GM21576 (cell line): ENCODE results near the gene MRPL49.
"Not testable (repeated sequence)": the region's sequence is repeated elsewhere in the genome, so short reads cannot be mapped to it uniquely, and the experiment has no call there.

Experiments used
- ATAC-seq: cut with Tn5 transposase; IDR thresholded peaks from one replicate; pipeline ENCODE4 v1.9.1; 2021; ENCODE audit warnings: mild to moderate bottlenecking, moderate library complexity; ENCODE audit not compliant: unreplicated experiment

Gene MRPL49

DNA sequence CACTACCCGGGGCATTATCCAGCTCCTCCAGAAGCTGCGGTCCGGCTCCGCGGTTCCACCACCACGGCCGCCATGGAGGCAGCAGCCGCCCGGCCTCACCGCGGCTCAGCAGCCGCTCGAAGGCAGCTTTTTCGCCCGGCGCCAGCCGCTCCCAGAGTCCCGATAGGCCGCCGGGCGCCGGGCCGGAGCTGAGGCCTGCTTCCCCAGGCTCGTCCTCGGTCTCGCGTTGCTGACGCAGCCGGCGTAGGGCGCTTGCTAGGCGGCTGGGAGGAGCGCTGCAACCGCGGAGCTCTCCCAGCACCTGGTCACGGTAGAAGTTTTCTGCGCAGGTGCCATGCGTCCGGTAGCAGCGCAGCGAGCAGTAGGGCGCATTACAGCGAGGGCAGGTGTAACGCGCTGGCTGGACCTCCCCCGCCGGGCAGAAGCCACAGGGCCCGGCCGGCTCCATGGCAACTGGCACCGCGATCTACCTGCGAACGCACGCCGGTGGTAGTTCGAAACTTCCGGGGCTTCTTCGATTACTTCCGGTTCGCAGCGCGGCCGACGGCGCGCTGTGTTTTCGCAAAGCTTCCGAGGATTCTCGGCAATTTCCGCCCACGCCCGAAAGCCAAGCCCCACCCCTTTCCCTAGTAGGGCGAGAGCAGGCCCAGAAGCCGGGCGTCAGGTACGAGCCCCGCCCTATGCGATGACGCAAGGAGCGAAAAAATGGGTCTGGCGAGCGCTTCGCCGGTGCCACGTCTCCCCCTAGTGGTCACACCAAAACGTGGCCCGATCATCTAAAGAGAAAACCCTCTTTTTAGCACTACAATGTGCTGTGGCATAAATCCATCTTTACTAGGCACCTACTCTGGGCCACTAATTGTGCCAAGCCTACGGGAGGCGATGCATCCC is 4.7 kb upstream of the MRPL49 start, which contains the start of gene ZNHIT2:
TSS of gene ZNHIT2 (minus strand) at position 496 of the 891 bp plus-strand sequence. CDS start at position 448, 48 bp downstream.
- peak; percentile 52 for ATAC-seq

GRCh38 chr11:65118097-65118837 is 3.9 kb upstream of the MRPL49 start:
- no peak for ATAC-seq

- not testable (repeated sequence) for ATAC-seq
Observed at GRCh38 chr11:65118891-65119669, 3.0 kb upstream of the MRPL49 start.

DNA sequence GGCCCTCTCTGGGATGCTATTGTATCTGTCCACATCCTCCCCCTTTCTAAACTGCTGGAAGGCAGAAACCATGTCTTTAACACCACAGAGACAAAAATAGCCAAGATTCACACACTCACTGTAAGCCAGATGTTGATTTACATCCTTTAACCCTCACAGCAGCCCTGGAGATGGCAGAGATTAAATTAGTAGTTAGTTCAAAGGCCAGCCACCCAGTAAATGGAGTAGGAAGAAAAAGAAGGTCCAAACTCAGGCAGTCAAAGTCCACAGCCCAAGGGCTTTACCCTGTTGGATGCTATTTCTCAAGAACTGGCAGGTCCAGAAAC is 2.5 kb upstream of the MRPL49 start:
- no peak for ATAC-seq

DNA sequence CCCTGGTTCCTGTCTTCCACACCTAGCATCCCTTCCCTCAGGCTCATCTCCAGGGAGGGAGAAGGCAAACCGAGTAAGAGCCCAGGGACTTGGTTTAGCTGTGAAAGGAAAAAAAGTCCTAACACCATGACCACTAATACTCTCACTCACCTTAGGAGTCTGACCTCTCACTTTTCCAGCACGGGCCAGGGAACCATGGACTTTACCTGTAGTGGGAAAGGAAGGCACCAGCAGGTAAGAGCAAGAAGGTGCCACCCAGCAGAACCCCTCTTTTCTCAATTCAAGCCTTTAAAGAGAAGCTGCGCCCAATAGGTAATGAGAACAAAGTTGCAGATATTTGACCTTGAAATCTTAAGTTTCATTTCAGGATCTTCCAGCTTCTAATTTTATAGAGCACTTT is 1.3 kb upstream of the MRPL49 start:
- ATAC-seq, result no peak

DNA sequence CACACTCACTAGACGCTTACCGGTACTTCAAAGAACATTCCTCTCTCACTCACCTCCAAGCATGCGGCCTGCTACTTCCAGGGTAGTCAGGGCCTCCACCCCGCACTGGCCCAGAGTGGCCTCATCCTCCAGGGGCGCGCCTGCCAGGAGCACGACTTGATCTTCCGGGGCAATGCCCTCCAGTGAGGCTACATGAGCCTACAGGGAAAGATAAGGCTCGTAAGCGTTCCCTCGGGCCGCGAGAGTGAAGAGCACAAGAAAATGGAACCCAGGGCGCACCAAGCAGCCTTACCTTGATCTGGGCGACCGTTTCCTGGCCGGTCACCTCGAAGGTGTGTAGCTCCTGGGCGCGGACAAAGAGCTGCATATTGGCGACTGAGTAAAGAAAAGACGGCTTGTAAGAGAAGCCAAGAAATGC is 665 bp upstream of the MRPL49 start:
- no peak for ATAC-seq

- no peak for ATAC-seq
Observed at GRCh38 chr11:65124480-65125196, 2.5 kb downstream of the MRPL49 start.

GRCh38 chr11:65125197-65126056 is 3.3 kb downstream of the MRPL49 start:
- no peak for ATAC-seq

DNA sequence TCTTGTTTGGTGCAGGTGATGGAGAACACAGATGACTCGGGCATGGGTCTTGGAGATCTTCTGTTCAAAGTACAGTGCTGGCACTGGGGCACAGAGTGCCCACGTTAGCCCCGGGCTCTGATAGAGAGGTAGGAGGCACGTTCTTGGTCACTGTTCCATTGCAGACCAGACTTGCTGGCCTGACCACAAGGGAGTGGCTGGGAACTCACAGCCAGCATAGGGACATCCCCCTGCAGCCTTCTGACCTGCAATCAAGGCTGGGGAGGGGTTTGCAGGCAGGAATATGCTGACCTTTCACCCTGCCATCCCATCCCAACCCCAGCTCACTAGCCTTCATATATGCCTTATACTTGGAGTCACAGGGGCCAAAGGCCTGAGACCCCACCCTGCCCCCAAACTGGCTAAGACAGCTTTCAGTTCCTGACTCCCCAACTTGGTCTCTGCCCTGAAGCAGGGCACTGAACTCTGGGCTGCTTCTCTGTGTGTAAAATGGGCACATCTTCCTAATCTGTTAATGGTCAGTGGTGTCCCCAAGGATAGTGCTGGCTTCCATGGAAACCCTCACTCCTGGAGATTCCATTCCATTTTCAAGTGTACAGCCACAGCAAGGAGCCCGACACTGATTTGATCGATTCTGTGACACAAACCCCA is 4.6 kb downstream of the MRPL49 start:
- no peak for ATAC-seq

- ATAC-seq, result no peak
Observed at GRCh38 chr11:65127473-65128181, 5.5 kb downstream of the MRPL49 start.

- no peak for ATAC-seq
Observed at GRCh38 chr11:65128182-65129145, 6.3 kb downstream of the MRPL49 start.

DNA sequence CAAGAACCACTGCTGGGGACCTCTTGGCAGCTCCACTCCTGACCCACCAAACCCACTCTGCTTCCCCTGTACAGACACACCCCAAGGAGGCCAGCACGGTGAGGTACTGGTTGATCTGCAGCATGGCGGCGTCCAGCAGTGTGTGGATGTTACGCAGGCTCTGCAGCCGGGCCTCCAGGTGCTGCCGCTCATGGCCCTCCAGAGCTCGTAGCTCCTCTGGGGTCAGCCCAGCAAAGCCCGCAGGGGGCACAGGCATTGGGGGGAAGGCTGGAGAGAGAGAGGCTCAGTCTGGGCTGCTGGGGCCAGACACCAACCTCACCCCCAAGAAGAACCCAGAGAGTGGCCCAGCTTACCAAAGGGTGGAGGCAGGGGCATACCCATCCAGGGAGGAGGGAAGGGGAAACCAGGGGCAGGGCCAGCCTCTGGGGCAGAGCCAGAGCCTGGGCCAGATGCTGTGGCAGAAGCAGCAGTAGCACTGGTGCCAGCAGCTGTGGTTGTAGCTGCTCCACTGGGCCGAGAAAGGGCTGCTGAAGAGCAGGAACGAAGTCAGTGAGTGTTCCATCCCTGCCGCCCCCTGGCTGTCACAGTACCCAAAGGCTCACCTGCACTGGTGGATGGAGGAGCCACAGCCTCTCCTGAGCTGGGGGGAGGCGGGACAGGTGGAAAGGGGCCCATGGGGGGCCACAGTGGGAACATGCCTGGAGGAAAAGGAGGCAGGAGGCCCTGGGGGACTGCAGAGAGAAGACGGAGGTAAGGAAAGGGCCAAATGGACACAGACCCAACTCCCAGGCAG is 7.7 kb downstream of the MRPL49 start:
- ATAC-seq, result no peak

DNA sequence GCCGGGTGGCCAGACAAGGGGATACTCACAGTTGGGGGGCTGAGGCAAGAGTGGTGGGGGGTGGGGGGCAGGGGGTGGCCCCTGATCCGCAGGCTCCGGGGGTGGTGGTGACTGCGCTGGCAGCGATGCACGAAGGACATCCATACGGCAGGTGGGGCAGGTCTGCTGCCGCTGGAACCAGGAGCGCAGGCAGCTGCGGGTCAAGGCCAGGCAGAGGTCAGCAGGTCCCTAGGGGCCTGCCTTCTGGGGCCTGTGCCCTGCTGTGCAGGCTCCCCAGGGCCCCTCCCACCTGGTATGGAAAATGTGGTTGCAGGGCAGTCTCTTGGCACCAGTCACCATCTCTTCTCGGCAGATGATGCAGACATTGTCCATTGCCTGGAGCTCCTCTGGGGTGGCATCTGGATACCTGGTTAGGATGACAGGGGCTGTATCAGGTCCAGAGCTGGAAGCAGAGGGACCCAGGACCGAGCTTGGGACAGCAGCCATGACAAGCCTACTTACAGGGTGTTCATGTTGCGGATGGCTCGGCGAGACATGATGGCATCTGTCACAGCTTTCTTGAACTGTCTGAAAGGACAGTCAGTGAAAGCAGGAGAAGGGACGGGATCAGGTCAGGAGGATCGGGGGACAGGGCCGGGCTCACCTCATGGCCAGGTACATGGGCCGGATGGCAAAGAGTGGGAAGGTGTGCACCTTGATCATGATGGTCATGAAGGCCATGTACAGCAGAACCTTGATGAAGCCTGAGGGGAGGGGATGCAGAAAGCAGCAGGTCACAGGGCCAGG is 8.7 kb downstream of the MRPL49 start:
- ATAC-seq, result no peak

DNA sequence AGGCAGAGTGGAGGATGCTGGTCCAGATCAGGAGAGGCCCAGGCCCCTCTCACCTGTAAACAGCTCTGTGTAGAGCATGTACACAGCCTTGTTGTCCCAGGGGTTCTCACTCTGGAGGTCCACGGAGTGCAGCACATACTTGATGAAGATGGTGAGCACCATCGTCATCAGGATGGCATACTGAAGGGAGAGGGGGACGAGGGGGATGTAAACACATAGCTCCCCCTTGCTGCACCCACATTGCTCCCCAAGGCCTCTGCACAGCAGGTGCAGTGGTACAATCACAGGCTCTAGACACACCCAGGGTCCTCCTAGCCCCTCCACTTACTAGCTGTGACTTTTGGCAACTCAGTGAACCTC is 9.3 kb downstream of the MRPL49 start:
- ATAC-seq, result no peak

- ATAC-seq, result no peak
Observed at GRCh38 chr11:65131895-65132237, 9.7 kb downstream of the MRPL49 start.
